HEK293 (cell line): ENCODE data around the gene SAT1.

ENCODE experiments used
- GLI4 ChIP-seq: fragments of 450-650 bp; formaldehyde crosslinking; IDR thresholded peaks from 2 replicates; pipeline ENCODE4 v1.5.1; 2016; ENCODE audit warnings: missing biosample characterization, missing genetic modification characterization
- HOXC10 ChIP-seq: sonication (generic); formaldehyde crosslinking; IDR thresholded peaks from 2 replicates; pipeline ENCODE4 v1.8.1; 2023; ENCODE audit warnings: mild to moderate bottlenecking, missing genetic modification reagents
- IKZF3 ChIP-seq: fragments of 450-650 bp; IDR thresholded peaks from 2 replicates; pipeline ENCODE4 v1.5.0; 2018; ENCODE audit warnings: missing biosample characterization, mild to moderate bottlenecking, missing genetic modification characterization, moderate library complexity
- KLF1 ChIP-seq: fragments of 450-650 bp; formaldehyde crosslinking; IDR thresholded peaks from 2 replicates; pipeline ENCODE4 v1.5.1; 2016; ENCODE audit warnings: missing biosample characterization, missing genetic modification characterization
- MYNN ChIP-seq: fragments of 450-650 bp; formaldehyde crosslinking; IDR thresholded peaks from 2 replicates; pipeline ENCODE4 v1.5.1; 2016; ENCODE audit warnings: missing biosample characterization, missing genetic modification characterization, borderline replicate concordance
- OSR2 ChIP-seq: fragments of 450-650 bp; formaldehyde crosslinking; IDR thresholded peaks from 2 replicates; pipeline ENCODE4 v1.5.1; 2016; ENCODE audit warnings: missing biosample characterization, missing genetic modification characterization
- SCRT1 ChIP-seq: fragments of 450-650 bp; formaldehyde crosslinking; IDR thresholded peaks from 2 replicates; pipeline ENCODE4 v1.5.1; 2016; ENCODE audit warnings: missing biosample characterization, missing genetic modification characterization, borderline replicate concordance
- SETDB1 ChIP-seq: IDR thresholded peaks from one replicate; pipeline ENCODE4 v1.6.1; 2017; ENCODE audit warnings: mild to moderate bottlenecking, low read length, moderate library complexity, mixed read lengths; ENCODE audit not compliant: insufficient read length
- ZBTB21 ChIP-seq: fragments of 450-650 bp; formaldehyde crosslinking; IDR thresholded peaks from 2 replicates; pipeline ENCODE4 v1.5.1; 2017; ENCODE audit warnings: missing biosample characterization, missing genetic modification characterization
- ZBTB48 ChIP-seq: fragments of 450-650 bp; formaldehyde crosslinking; IDR thresholded peaks from 2 replicates; pipeline ENCODE4 v1.5.1; 2016; ENCODE audit warnings: missing biosample characterization, missing genetic modification characterization
- ZFP37 ChIP-seq: fragments of 450-650 bp; formaldehyde crosslinking; IDR thresholded peaks from 2 replicates; pipeline ENCODE4 v1.5.1; 2016; ENCODE audit warnings: missing biosample characterization, missing genetic modification characterization
- ZNF169 ChIP-seq: fragments of 450-650 bp; formaldehyde crosslinking; IDR thresholded peaks from 2 replicates; pipeline ENCODE4 v1.5.1; 2016; ENCODE audit warnings: missing biosample characterization, missing genetic modification characterization
- ZNF184 ChIP-seq: fragments of 450-650 bp; IDR thresholded peaks from 2 replicates; pipeline ENCODE4 v1.5.1; 2018; ENCODE audit warnings: missing biosample characterization, mild to moderate bottlenecking, missing genetic modification characterization
- ZNF211 ChIP-seq: fragments of 450-650 bp; formaldehyde crosslinking; IDR thresholded peaks from 2 replicates; pipeline ENCODE4 v1.5.1; 2016; ENCODE audit warnings: low read depth, missing biosample characterization, missing genetic modification characterization
- ZNF221 ChIP-seq: fragments of 450-650 bp; formaldehyde crosslinking; IDR thresholded peaks from 2 replicates; pipeline ENCODE4 v1.5.1; 2017; ENCODE audit warnings: missing biosample characterization, missing genetic modification characterization, borderline replicate concordance
- ZNF24 ChIP-seq: fragments of 450-650 bp; formaldehyde crosslinking; IDR thresholded peaks from 2 replicates; pipeline ENCODE4 v1.5.1; 2016; ENCODE audit warnings: missing biosample characterization, missing genetic modification characterization
- ZNF266 ChIP-seq: fragments of 450-650 bp; formaldehyde crosslinking; IDR thresholded peaks from 2 replicates; pipeline ENCODE4 v1.5.1; 2016; ENCODE audit warnings: missing biosample characterization, missing genetic modification characterization, low read depth
- ZNF324 ChIP-seq: fragments of 450-650 bp; formaldehyde crosslinking; IDR thresholded peaks from 2 replicates; pipeline ENCODE4 v1.5.1; 2016; ENCODE audit warnings: missing biosample characterization, missing genetic modification characterization
- ZNF560 ChIP-seq: fragments of 450-650 bp; formaldehyde crosslinking; IDR thresholded peaks from 2 replicates; pipeline ENCODE4 v1.5.1; 2017; ENCODE audit warnings: missing biosample characterization, missing genetic modification characterization, borderline replicate concordance
- ZNF596 ChIP-seq: fragments of 450-650 bp; IDR thresholded peaks from 2 replicates; pipeline ENCODE4 v1.5.0; 2018; ENCODE audit warnings: missing biosample characterization, mild to moderate bottlenecking, missing genetic modification characterization, moderate library complexity
- ZNF677 ChIP-seq: fragments of 450-650 bp; IDR thresholded peaks from 2 replicates; pipeline ENCODE4 v1.5.0; 2018; ENCODE audit warnings: missing biosample characterization, mild to moderate bottlenecking, missing genetic modification characterization, moderate library complexity
- ZSCAN16 ChIP-seq: fragments of 450-650 bp; formaldehyde crosslinking; IDR thresholded peaks from 2 replicates; pipeline ENCODE4 v1.5.1; 2016; ENCODE audit warnings: missing biosample characterization, missing genetic modification characterization
- TF ChIP-seq, protein P1 (sequence below): fragments of 450-650 bp; formaldehyde crosslinking; IDR thresholded peaks from 2 replicates; pipeline ENCODE4 v1.5.1; 2016; ENCODE audit warnings: missing biosample characterization, missing genetic modification characterization
- TF ChIP-seq, protein P2 (sequence below): fragments of 450-650 bp; formaldehyde crosslinking; IDR thresholded peaks from 2 replicates; pipeline ENCODE4 v1.5.1; 2016; ENCODE audit warnings: missing biosample characterization, missing genetic modification characterization
- TF ChIP-seq, protein P3 (sequence below): fragments of 450-650 bp; formaldehyde crosslinking; IDR thresholded peaks from 2 replicates; pipeline ENCODE4 v1.5.1; 2016; ENCODE audit warnings: missing biosample characterization, missing genetic modification characterization
- TF ChIP-seq, protein P4 (sequence below): IDR thresholded peaks from 2 replicates; pipeline ENCODE4 v1.6.1; 2011; ENCODE audit warnings: mild to moderate bottlenecking, low read depth, low read length, borderline replicate concordance
- TF ChIP-seq, protein P5 (sequence below): fragments of 450-650 bp; formaldehyde crosslinking; IDR thresholded peaks from 2 replicates; pipeline ENCODE4 v1.5.1; 2016; ENCODE audit warnings: missing biosample characterization, missing genetic modification characterization, borderline replicate concordance
- TF ChIP-seq, protein P6 (sequence below): fragments of 450-650 bp; formaldehyde crosslinking; IDR thresholded peaks from 2 replicates; pipeline ENCODE4 v1.5.1; 2016; ENCODE audit warnings: missing biosample characterization, missing genetic modification characterization

Gene SAT1

DNA sequence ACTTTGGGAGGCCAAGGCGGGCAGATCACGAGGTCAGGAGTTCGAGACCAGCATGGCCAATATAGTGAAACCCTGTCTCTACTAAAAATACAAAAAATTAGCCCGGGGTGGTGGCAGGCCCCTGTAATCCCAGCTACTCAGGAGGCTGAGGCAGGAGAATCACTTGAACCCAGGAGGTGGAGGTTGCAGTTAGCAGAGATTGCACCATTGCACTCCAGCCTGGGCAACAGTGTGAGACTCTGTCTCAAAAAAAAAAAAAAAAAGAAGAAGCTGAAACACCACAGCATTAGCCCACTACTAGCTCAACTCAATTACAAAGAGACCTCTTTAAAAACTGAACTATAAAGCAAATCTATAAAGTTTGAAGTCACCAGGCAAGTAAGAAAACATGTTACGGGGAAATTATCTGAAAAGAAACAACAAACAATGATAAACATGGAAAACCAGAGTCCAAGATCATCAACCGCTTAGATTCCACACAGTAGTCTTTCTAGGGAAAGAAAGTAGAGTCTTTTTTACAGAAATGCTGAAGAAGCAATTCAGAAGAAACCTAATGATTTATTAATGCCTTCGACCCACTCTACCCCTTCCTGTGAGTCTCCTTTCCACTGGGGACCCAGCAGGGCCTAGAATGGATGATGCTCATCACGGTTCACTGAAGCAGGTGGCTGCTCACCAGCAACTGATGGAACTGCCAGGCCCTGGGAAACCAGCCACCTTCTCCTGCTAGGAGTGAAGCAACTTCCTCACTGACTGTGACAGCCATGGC is 6.6 kb downstream of the SAT1 start (continued):
- TF ChIP-seq, protein P1, sequence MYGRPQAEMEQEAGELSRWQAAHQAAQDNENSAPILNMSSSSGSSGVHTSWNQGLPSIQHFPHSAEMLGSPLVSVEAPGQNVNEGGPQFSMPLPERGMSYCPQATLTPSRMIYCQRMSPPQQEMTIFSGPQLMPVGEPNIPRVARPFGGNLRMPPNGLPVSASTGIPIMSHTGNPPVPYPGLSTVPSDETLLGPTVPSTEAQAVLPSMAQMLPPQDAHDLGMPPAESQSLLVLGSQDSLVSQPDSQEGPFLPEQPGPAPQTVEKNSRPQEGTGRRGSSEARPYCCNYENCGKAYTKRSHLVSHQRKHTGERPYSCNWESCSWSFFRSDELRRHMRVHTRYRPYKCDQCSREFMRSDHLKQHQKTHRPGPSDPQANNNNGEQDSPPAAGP, result no peak
- TF ChIP-seq SCRT1 (peak; percentile 42), ZNF24 (peak; percentile 58; the same call in 1 of the 2 replicates), ZNF266 (no peak), ZFP37 (no peak), ZNF560 (tag by site-specific recombination) (no peak), ZNF184 (tag by site-specific recombination) (0 out of 2 replicates have a peak, but pooled peaks have one; percentile 59), ZBTB21 (tag by site-specific recombination) (peak; percentile 64; the same call in 1 of the 2 replicates), GLI4 (no peak), ZNF677 (tag by site-specific recombination) (no peak), ZBTB48 (tag by site-specific recombination) (no peak), KLF1 (tag by site-specific recombination) (no peak), ZSCAN16 (tag by site-specific recombination) (no peak), ZNF211 (no peak), ZNF596 (tag by site-specific recombination) (no peak), ZNF169 (tag by site-specific recombination) (no peak), ZNF324 (tag by site-specific recombination) (no peak), SETDB1 (no peak), HOXC10 (CRISPR knock-in tag) (no peak), OSR2 (peak; percentile 98), MYNN (tag by site-specific recombination) (no peak), IKZF3 (tag by site-specific recombination) (0 out of 2 replicates have a peak, but pooled peaks have one; percentile 27), ZNF221 (tag by site-specific recombination) (no peak)
- TF ChIP-seq, protein P2, sequence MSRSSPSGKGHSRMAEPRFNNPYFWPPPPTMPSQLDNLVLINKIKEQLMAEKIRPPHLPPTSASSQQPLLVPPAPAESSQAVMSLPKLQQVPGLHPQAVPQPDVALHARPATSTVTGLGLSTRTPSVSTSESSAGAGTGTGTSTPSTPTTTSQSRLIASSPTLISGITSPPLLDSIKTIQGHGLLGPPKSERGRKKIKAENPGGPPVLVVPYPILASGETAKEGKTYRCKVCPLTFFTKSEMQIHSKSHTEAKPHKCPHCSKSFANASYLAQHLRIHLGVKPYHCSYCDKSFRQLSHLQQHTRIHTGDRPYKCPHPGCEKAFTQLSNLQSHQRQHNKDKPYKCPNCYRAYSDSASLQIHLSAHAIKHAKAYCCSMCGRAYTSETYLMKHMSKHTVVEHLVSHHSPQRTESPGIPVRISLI, result no peak
- TF ChIP-seq, protein P3, sequence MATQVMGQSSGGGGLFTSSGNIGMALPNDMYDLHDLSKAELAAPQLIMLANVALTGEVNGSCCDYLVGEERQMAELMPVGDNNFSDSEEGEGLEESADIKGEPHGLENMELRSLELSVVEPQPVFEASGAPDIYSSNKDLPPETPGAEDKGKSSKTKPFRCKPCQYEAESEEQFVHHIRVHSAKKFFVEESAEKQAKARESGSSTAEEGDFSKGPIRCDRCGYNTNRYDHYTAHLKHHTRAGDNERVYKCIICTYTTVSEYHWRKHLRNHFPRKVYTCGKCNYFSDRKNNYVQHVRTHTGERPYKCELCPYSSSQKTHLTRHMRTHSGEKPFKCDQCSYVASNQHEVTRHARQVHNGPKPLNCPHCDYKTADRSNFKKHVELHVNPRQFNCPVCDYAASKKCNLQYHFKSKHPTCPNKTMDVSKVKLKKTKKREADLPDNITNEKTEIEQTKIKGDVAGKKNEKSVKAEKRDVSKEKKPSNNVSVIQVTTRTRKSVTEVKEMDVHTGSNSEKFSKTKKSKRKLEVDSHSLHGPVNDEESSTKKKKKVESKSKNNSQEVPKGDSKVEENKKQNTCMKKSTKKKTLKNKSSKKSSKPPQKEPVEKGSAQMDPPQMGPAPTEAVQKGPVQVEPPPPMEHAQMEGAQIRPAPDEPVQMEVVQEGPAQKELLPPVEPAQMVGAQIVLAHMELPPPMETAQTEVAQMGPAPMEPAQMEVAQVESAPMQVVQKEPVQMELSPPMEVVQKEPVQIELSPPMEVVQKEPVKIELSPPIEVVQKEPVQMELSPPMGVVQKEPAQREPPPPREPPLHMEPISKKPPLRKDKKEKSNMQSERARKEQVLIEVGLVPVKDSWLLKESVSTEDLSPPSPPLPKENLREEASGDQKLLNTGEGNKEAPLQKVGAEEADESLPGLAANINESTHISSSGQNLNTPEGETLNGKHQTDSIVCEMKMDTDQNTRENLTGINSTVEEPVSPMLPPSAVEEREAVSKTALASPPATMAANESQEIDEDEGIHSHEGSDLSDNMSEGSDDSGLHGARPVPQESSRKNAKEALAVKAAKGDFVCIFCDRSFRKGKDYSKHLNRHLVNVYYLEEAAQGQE (tag by site-specific recombination), result no peak
- TF ChIP-seq, protein P4, sequence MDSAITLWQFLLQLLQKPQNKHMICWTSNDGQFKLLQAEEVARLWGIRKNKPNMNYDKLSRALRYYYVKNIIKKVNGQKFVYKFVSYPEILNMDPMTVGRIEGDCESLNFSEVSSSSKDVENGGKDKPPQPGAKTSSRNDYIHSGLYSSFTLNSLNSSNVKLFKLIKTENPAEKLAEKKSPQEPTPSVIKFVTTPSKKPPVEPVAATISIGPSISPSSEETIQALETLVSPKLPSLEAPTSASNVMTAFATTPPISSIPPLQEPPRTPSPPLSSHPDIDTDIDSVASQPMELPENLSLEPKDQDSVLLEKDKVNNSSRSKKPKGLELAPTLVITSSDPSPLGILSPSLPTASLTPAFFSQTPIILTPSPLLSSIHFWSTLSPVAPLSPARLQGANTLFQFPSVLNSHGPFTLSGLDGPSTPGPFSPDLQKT, result no peak
- TF ChIP-seq, protein P5, sequence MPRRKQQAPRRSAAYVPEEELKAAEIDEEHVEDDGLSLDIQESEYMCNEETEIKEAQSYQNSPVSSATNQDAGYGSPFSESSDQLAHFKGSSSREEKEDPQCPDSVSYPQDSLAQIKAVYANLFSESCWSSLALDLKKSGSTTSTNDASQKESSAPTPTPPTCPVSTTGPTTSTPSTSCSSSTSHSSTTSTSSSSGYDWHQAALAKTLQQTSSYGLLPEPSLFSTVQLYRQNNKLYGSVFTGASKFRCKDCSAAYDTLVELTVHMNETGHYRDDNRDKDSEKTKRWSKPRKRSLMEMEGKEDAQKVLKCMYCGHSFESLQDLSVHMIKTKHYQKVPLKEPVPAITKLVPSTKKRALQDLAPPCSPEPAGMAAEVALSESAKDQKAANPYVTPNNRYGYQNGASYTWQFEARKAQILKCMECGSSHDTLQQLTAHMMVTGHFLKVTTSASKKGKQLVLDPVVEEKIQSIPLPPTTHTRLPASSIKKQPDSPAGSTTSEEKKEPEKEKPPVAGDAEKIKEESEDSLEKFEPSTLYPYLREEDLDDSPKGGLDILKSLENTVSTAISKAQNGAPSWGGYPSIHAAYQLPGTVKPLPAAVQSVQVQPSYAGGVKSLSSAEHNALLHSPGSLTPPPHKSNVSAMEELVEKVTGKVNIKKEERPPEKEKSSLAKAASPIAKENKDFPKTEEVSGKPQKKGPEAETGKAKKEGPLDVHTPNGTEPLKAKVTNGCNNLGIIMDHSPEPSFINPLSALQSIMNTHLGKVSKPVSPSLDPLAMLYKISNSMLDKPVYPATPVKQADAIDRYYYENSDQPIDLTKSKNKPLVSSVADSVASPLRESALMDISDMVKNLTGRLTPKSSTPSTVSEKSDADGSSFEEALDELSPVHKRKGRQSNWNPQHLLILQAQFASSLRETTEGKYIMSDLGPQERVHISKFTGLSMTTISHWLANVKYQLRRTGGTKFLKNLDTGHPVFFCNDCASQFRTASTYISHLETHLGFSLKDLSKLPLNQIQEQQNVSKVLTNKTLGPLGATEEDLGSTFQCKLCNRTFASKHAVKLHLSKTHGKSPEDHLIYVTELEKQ, result no peak
- TF ChIP-seq, protein P6, sequence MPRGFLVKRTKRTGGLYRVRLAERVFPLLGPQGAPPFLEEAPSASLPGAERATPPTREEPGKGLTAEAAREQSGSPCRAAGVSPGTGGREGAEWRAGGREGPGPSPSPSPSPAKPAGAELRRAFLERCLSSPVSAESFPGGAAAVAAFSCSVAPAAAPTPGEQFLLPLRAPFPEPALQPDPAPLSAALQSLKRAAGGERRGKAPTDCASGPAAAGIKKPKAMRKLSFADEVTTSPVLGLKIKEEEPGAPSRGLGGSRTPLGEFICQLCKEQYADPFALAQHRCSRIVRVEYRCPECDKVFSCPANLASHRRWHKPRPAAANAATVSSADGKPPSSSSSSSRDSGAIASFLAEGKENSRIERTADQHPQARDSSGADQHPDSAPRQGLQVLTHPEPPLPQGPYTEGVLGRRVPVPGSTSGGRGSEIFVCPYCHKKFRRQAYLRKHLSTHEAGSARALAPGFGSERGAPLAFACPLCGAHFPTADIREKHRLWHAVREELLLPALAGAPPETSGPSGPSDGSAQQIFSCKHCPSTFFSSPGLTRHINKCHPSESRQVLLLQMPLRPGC (tag by site-specific recombination), result peak; percentile 25; the same call in 1 of the 2 replicates
